ENCODE measurements around the gene CLIC5.

DNA sequence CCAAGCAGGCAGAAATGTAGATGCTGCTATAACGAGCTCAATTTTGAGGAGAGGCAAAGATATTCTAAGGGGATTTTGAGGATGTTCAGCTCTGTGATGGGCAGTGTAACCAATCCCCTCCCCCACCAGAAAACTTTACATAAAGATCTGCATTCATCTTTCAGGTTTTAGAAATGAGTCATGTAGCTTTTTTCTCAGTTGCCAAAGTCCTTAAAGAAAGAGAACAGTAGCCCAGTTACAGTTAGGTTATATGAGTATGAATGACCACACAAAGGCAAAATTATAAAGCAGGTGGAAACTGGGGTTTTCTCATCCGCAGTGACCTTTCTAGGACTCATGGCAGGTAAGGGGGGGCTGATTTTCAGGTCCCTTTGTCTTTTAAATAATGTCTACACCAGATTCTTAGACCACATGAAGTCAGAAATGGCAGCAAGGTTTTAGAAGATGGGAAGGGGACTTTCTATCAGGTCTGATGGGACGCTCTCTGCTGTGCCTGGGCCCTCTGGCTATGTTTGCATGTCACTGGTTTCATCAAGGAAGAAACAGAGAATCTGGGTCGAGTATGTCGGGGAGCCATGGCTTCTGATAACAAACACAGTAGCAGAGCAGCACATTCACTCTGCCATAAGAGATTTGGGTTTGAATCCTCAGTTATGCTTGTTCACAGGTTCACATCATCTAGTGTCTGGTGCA lies 94.7 kb downstream of the CLIC5 start:
- TF ChIP-seq POLR2A (IDR thresholded peaks at IDR 0.05): no peak
- TF ChIP-seq, protein P1, sequence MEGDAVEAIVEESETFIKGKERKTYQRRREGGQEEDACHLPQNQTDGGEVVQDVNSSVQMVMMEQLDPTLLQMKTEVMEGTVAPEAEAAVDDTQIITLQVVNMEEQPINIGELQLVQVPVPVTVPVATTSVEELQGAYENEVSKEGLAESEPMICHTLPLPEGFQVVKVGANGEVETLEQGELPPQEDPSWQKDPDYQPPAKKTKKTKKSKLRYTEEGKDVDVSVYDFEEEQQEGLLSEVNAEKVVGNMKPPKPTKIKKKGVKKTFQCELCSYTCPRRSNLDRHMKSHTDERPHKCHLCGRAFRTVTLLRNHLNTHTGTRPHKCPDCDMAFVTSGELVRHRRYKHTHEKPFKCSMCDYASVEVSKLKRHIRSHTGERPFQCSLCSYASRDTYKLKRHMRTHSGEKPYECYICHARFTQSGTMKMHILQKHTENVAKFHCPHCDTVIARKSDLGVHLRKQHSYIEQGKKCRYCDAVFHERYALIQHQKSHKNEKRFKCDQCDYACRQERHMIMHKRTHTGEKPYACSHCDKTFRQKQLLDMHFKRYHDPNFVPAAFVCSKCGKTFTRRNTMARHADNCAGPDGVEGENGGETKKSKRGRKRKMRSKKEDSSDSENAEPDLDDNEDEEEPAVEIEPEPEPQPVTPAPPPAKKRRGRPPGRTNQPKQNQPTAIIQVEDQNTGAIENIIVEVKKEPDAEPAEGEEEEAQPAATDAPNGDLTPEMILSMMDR (IDR thresholded peaks at IDR 0.05): no peak

Data from suprapubic skin (tissue), 3 donors.